GM19395 (cell line): ENCODE results near the gene TGM2.

Experiments used
- ATAC-seq: cut with Tn5 transposase; IDR thresholded peaks from one replicate; pipeline ENCODE4 v1.9.1; 2021; ENCODE audit warnings: mild to moderate bottlenecking, moderate library complexity; ENCODE audit not compliant: unreplicated experiment

TGM2 gene

GRCh38 chr20:38162878-38163875, 1.9 kb downstream of the TGM2 start:
- no peak for ATAC-seq

- ATAC-seq: no peak
Observed at GRCh38 chr20:38162149-38162548, 2.9 kb downstream of the TGM2 start.

- ATAC-seq: no peak
Observed at GRCh38 chr20:38161412-38161774, 3.7 kb downstream of the TGM2 start.

- no peak for ATAC-seq
Observed at GRCh38 chr20:38159957-38160756, 4.9 kb downstream of the TGM2 start.

GRCh38 chr20:38159566-38159956, 5.5 kb downstream of the TGM2 start:
- ATAC-seq: no peak

- no peak for ATAC-seq
Observed at GRCh38 chr20:38158701-38159351, 6.2 kb downstream of the TGM2 start.

GRCh38 chr20:38157635-38158495, 7.2 kb downstream of the TGM2 start:
- no peak for ATAC-seq

GRCh38 chr20:38156888-38157634, 8.0 kb downstream of the TGM2 start:
- ATAC-seq: no peak

GRCh38 chr20:38156280-38156679, 8.8 kb downstream of the TGM2 start:
- no peak for ATAC-seq

- ATAC-seq: no peak
Observed at GRCh38 chr20:38155811-38156210, 9.3 kb downstream of the TGM2 start.

GRCh38 chr20:38153401-38153800, 11.7 kb downstream of the TGM2 start:
- no peak for ATAC-seq

- ATAC-seq: peak; percentile 56
Observed at GRCh38 chr20:38152621-38153221, 12.3 kb downstream of the TGM2 start.

- ATAC-seq: peak; percentile 70
Observed at GRCh38 chr20:38152175-38152620, 12.9 kb downstream of the TGM2 start.

GRCh38 chr20:38151455-38151854, 13.6 kb downstream of the TGM2 start:
- no peak for ATAC-seq

GRCh38 chr20:38150335-38151170, 14.5 kb downstream of the TGM2 start:
- no peak for ATAC-seq

GRCh38 chr20:38148328-38149102, 16.6 kb downstream of the TGM2 start:
- no peak for ATAC-seq

- no peak for ATAC-seq
Observed at GRCh38 chr20:38147751-38148150, 17.3 kb downstream of the TGM2 start.

GRCh38 chr20:38147163-38147562, 17.9 kb downstream of the TGM2 start:
- ATAC-seq: no peak
